GM19193 (cell line): ENCODE data around the gene KRT40.

Experiments
- POLR2A ChIP-seq: IDR thresholded peaks from 4 replicates; pipeline ENCODE4 v1.6.1; 2011; ENCODE audit not compliant: insufficient read depth, insufficient read length; ENCODE audit errors: extremely low read depth

Gene KRT40

DNA sequence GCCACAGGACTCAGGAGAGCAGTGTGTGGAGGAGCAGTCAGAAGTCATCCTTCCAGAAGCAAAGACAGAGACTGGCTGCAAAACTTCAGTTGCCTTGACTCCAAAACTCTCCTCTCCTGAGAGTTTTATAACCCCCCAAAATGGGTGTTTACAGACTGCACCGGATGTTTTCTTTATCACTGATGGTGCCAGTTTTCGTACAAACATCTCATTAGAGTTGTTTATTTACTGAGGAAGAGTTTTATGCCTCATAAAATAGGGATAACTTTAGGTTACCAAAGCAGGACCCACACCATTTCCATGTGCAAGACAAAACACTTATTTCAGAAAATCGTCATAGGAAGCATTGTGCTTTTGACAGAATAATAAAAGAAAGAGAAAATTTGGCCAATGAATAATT, at the start of gene KRT40:
TSS of gene KRT40 (minus strand) at position 101 of the 400 bp plus-strand sequence. CDS start at position 48, 53 bp downstream.
- TF ChIP-seq POLR2A = no peak

DNA sequence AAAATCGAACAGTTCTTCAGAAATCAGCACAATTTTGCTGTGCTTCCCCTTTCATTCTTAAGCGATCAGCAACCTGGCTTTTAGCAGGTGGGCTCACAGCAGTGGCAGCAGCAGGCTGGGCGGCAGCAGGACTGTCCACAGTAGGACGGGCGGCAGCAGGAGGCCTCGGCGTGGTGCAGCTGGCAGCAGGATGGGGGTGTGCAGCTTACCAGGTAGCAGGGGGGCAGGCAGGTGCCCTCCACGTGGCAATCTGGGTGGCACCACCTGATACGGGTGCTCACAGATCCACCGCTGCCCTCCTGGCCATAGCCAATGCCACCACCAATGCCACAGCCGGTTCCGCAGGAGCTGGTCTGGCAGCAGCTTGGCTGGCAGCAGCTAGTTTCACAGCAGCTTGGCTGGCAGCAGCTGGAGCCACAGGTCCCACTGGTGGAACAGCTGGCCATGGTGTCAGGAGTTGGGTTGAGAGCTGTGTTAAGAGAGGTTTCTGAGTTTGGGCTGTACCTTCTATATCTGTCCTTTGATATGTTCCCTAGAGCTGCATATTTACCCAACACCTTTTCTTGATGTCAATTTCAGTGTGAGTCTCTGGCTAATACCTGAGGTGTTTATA, 45.6 kb upstream of the KRT40 start, which contains the start of gene KRTAP1-4:
TSS of gene KRTAP1-4 (minus strand) at position 563 of the 613 bp plus-strand sequence. CDS start at position 446, 117 bp downstream.
- TF ChIP-seq POLR2A = no peak

DNA sequence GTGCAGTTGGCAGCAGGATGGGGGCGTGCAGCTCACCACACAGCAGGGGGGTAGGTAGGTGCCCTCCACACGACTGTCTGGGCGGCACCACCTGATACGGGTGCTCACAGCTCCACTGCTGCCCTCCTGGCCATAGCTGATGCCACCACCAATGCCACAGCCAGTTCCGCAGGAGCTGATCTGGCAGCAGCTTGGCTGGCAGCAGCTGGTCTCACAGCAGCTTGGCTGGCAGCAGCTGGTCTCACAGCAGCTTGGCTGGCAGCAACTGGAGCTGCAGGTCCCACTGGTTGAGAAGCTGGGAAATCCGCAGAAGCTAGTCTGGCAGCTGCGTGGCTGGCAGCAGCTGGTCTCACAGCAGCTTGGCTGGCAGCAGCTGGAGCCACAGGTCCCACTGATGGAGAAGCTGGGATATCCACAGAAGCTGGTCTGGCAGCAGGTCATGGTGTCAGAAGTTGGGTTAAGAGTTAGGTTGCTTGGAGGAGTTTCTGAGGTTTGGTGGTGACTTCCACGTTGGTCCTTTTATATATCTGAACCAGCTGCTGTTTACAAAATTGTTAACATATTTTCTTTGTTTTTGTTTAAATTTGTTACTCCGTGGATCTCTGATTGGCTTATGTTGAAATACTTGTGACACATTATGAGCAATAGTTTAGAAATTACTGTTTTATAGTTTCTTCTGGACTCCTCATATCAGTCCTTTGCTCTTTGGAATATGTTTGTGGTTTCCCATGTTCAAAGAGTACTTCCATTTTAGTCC, 42.8 kb upstream of the KRT40 start, which contains the start of gene KRTAP1-5:
TSS of gene KRTAP1-5 (minus strand) at position 494 of the 757 bp plus-strand sequence. CDS start at position 441, 53 bp downstream.
- no peak for TF ChIP-seq POLR2A

DNA sequence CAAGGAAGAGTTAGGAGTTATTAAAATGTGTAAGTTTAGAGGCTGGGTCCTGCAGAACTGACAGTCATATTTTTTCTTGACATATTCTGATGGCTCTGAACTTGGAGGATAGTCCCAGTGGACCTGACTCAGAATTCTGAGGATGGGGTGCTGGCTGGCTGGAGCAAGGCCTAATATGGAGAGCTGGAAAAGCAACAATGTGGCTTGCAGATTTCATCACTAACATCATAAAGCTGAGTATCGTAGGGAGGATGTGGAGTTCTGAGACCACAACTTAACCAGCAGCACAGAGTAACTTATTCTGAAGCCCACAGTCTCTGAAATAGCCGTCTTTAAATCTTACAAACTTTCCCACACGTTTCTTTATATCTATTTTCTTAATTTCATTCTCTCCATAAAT, 40.6 kb upstream of the KRT40 start:
- no peak for TF ChIP-seq POLR2A

GRCh38 chr17:41020336-41020735, 36.2 kb upstream of the KRT40 start:
- TF ChIP-seq POLR2A = no peak

- no peak for TF ChIP-seq POLR2A
These were observed 35.3 kb upstream of the KRT40 start for GRCh38 chr17:41019415-41019814.

- no peak for TF ChIP-seq POLR2A
These were observed 34.4 kb upstream of the KRT40 start for GRCh38 chr17:41018541-41018940.

- TF ChIP-seq POLR2A = no peak
These were observed 32.6 kb upstream of the KRT40 start for GRCh38 chr17:41016578-41017215.

DNA sequence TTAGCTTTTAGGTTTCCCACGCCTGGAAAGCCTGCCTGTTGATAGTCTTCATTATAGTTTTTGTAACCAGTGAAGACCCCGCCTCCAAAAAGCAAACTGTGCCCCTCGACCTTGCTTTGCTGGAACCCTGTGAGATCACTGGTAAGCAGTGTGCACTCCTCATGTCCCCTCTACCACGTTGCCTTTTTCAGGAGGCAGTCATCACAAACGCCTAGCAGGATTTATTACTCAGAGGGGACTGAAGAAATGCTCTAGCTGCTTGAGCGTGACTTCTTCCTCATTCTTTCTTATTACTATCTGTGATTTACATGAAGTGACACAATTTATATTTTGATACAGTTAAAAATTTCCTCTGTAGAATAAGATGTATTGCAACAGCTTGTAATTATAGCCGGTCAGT, 31.3 kb upstream of the KRT40 start:
- no peak for TF ChIP-seq POLR2A

DNA sequence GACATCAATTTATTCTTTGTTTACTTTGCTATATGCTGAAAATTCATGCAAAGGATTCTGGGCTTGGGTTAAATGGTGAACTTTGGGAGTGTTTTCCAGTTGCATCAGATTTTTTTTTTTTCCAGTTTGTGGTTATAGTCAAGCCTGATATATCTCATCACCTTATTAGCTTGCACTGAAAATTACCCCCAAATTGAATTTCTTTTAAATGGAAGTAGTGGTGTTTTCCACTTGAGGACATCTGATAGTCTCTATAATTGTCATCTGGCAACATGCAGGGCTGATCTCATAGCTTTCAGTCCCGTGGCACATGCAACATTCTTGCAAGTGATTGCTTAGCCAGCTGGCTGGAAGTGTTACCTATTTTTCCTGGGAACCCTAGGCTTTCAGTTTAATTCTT, 29.5 kb upstream of the KRT40 start:
- TF ChIP-seq POLR2A = no peak

- no peak for TF ChIP-seq POLR2A
These were observed 29.1 kb upstream of the KRT40 start for GRCh38 chr17:41013181-41013580.

DNA sequence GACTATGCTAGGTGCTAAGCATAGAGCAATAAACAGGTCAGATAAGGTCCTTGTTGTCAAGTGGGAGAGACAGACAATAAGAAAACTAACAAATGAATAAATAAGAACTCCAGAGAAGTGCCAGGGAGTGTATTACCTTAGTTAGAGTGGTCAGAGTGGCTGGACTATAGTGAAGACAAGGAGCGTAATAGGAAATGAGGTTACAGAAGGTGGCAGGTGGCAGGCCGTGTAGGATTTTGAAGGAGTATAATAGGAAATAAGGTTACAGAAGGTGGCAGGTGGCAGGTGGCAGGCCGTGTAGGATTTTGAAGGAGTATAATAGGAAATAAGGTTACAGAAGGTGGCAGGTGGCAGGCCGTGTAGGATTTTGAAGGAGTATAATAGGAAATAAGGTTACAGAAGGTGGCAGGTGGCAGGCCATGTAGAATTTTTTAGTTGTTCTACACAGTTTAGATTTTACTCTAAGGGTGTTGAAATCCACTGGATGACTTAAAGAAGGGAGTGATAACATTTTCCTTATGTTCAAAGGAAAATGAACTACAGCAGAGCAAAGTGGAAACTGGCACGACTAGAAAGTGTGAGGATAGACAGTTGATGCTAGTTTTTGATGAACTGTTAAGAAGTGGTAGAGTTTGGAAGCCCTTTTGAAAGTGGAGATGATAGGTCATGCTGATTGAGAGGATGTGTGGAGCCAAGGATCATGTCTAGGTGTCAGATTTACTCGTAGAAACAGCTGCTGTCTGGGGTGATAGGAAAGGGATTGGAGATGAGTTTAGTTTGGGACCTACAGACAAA, 28.4 kb upstream of the KRT40 start:
- TF ChIP-seq POLR2A = no peak

DNA sequence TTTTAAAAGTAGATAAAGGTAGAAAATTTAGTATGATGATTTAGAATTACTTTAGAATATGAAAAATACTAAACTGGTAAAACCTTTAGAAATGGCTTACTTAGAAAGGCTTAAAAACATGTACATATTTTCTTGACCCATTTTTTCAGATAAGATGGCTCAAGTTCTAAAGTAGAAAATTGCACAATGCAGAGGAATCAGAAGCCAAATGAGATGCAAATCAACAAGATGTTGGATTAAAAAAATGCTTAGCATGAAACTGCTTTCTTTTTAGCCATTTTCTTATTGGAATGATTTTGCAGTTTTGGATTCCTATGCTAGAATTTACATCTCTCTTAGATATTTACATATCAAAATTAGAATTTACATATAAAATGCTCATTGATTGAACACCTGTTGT, 26.3 kb upstream of the KRT40 start:
- no peak for TF ChIP-seq POLR2A

DNA sequence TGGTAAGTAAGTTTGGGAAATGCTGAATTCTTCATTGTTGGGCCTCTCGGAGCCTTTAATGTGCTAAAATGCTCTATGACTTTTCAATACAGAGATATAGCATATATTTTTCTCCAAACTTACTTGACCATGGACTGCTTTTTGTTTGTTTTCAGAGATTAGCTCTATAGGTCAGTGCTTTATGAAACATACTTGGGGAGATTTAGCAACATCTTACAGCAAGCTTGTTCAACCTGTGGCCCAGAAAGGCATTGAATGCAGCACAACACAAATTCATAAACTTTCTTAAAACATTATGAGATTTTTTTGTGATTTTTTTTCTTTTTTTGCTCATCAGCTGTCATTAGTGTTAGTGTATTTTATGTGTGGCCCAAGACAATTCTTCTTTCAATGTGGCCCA, 25.8 kb upstream of the KRT40 start:
- no peak for TF ChIP-seq POLR2A

DNA sequence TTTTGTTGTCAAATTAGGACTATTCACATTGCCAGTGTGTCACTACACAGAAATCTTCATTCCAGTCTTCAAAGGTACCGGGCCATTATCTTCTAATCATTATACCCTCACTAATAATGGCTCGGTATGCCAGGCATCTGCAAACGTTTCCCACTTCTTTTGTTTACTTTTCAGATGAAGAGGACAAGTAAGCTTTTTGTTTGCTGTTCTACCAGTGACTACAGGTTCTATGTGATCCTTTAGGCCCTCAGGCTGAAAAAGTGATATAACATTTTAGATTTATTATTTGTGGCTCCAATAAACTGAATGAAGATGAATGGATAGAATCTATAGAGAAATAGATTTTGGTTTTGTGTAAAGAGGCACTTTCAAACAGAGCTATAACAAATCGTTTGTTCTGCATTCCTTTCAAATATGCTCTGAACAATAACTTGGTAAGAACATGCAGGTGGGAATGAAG, 25.2 kb upstream of the KRT40 start:
- TF ChIP-seq POLR2A = no peak

GRCh38 chr17:41008811-41009210, 24.7 kb upstream of the KRT40 start, which contains the start of gene KRTAP3-1:
KRTAP3-1 (minus strand) TSS chr17:41009128; CDS start chr17:41009074, 54 bp downstream.
- TF ChIP-seq POLR2A = no peak

- no peak for TF ChIP-seq POLR2A
These were observed 20.3 kb upstream of the KRT40 start for GRCh38 chr17:41004397-41004796.
